H9 (cell line): ENCODE measurements around the gene URAD. TPM values are rescaled to one million over a fixed set of nuclear protein-coding genes. Genes with fewer than 3 reads are reported as not detected.
A peak's percentile ranks its signal among the peaks of the same experiment; 100 is the strongest.

Source experiments
- DNase-seq: peaks from one replicate; pipeline ENCODE4 v3.0.0-alpha.2; 2017
- H2AFZ ChIP-seq: one replicate; pipeline ENCODE4 v1.6.1; 2013; ENCODE audit warnings: mild to moderate bottlenecking, low read length, control low read depth, moderate library complexity
- H2AK5ac ChIP-seq: 2 replicates; pipeline ENCODE4 v1.6.1; 2013; ENCODE audit warnings: low read length, control low read depth, mixed read lengths; ENCODE audit not compliant: insufficient read length
- H2BK120ac ChIP-seq: one replicate; pipeline ENCODE4 v1.6.1; 2013; ENCODE audit warnings: low read depth, mild to moderate bottlenecking, low read length, control low read depth, inconsistent platforms; ENCODE audit not compliant: poor library complexity, severe bottlenecking
- H2BK12ac ChIP-seq: 2 replicates; pipeline ENCODE4 v1.6.1; 2013; ENCODE audit warnings: low read length, control low read depth, mixed read lengths, low read depth; ENCODE audit not compliant: insufficient read length
- H2BK15ac ChIP-seq: 2 replicates; pipeline ENCODE4 v1.6.1; 2013; ENCODE audit warnings: low read depth, low read length, control low read depth
- H2BK20ac ChIP-seq: one replicate; pipeline ENCODE4 v1.6.1; 2013; ENCODE audit warnings: low read depth, mild to moderate bottlenecking, low read length, control low read depth, inconsistent platforms; ENCODE audit not compliant: poor library complexity, severe bottlenecking
- H2BK5ac ChIP-seq: 2 replicates; pipeline ENCODE4 v1.6.1; 2013; ENCODE audit warnings: low read length, control low read depth, mixed read lengths; ENCODE audit not compliant: insufficient read length
- H3K14ac ChIP-seq: 2 replicates; pipeline ENCODE4 v1.6.1; 2013; ENCODE audit warnings: low read length, control low read depth; ENCODE audit not compliant: insufficient read depth
- H3K18ac ChIP-seq: 2 replicates; pipeline ENCODE4 v1.6.1; 2013; ENCODE audit warnings: low read depth, mild to moderate bottlenecking, mixed read lengths, low read length, control low read depth; ENCODE audit not compliant: insufficient read length
- H3K23ac ChIP-seq: 2 replicates; pipeline ENCODE4 v1.6.1; 2013; ENCODE audit warnings: low read length, control low read depth, mixed read lengths, low read depth; ENCODE audit not compliant: insufficient read length
- H3K23me2 ChIP-seq: 2 replicates; pipeline ENCODE4 v1.6.1; 2013; ENCODE audit warnings: low read depth, mild to moderate bottlenecking, mixed read lengths, low read length, control low read depth; ENCODE audit not compliant: insufficient read length, poor library complexity, severe bottlenecking
- H3K27ac ChIP-seq: 2 replicates; pipeline ENCODE4 v1.5.1; 2013; ENCODE audit warnings: low read length, control low read depth, mixed read lengths, low read depth; ENCODE audit not compliant: insufficient read length
- H3K27me3 ChIP-seq: 2 replicates; pipeline ENCODE4 v1.6.1; 2013; ENCODE audit warnings: low read length, control low read depth, inconsistent platforms; ENCODE audit not compliant: insufficient read depth
- H3K4ac ChIP-seq: 2 replicates; pipeline ENCODE4 v1.6.1; 2013; ENCODE audit warnings: low read depth, mild to moderate bottlenecking, control low read depth, inconsistent platforms, low read length, moderate library complexity
- H3K4me1 ChIP-seq: 2 replicates; pipeline ENCODE4 v1.6.1; 2013; ENCODE audit warnings: low read length, control low read depth, inconsistent platforms; ENCODE audit not compliant: insufficient read depth
- H3K4me2 ChIP-seq: 2 replicates; pipeline ENCODE4 v1.6.1; 2013; ENCODE audit warnings: low read length, control low read depth, mixed read lengths; ENCODE audit not compliant: insufficient read length, insufficient read depth
- H3K56ac ChIP-seq: 2 replicates; pipeline ENCODE4 v1.6.1; 2013; ENCODE audit warnings: low read depth, mild to moderate bottlenecking, mixed read lengths, low read length, control low read depth; ENCODE audit not compliant: insufficient read length
- H3K79me1 ChIP-seq: 2 replicates; pipeline ENCODE4 v1.6.1; 2013; ENCODE audit warnings: low read depth, mild to moderate bottlenecking, moderate library complexity, low read length, control low read depth, inconsistent platforms; ENCODE audit not compliant: insufficient read depth, poor library complexity, severe bottlenecking
- H3K79me2 ChIP-seq: 2 replicates; pipeline ENCODE4 v1.6.1; 2013; ENCODE audit warnings: low read length, control low read depth, inconsistent platforms; ENCODE audit not compliant: insufficient read depth
- H3K9ac ChIP-seq: 2 replicates; pipeline ENCODE4 v1.6.1; 2013; ENCODE audit warnings: low read length, control low read depth, mixed read lengths; ENCODE audit not compliant: insufficient read length; ENCODE audit errors: extremely low read depth
- H3K9me3 ChIP-seq: one replicate; pipeline ENCODE4 v1.6.1; 2013; ENCODE audit warnings: low read depth, low read length, inconsistent platforms; ENCODE audit not compliant: control insufficient read depth
- H3T11ph ChIP-seq: one replicate; pipeline ENCODE4 v1.6.1; 2013; ENCODE audit warnings: mild to moderate bottlenecking, low read length, control low read depth, inconsistent platforms
- H4K20me1 ChIP-seq: one replicate; pipeline ENCODE4 v1.6.1; 2013; ENCODE audit not compliant: control insufficient read depth, insufficient read length, insufficient read depth
- H4K5ac ChIP-seq: 2 replicates; pipeline ENCODE4 v1.6.1; 2013; ENCODE audit warnings: low read depth, mild to moderate bottlenecking, mixed read lengths, low read length, control low read depth; ENCODE audit not compliant: insufficient read length
- H4K8ac ChIP-seq: replicated peaks from 2 replicates; pipeline ENCODE4 v1.6.1; 2013; ENCODE audit warnings: low read length, control low read depth, mixed read lengths, low read depth; ENCODE audit not compliant: insufficient read length
- H4K91ac ChIP-seq: 2 replicates; pipeline ENCODE4 v1.6.1; 2013; ENCODE audit warnings: low read depth, mild to moderate bottlenecking, moderate library complexity, mixed read lengths, low read length, control low read depth; ENCODE audit not compliant: insufficient read length
- H3K27ac Mint-ChIP-seq, 3 experiments: 2 replicates in 2 of 3; 3 replicates in 1 of 3; pipeline ENCODE4 v1.8.0; 2020 to 2021; ENCODE audit warnings: mixed read lengths in 3 of 3, mild to moderate bottlenecking in 1 of 3, moderate library complexity in 1 of 3
- H3K27me3 Mint-ChIP-seq: 2 replicates; pipeline ENCODE4 v1.8.0; 2021; ENCODE audit warnings: low read depth, mild to moderate bottlenecking, moderate library complexity, mixed read lengths
- H3K36me3 Mint-ChIP-seq, 3 experiments: 2 replicates in 2 of 3; 3 replicates in 1 of 3; pipeline ENCODE4 v1.8.0; 2020 to 2021; ENCODE audit warnings: low read depth in 3 of 3, mixed read lengths in 3 of 3; ENCODE audit not compliant: insufficient read depth in 1 of 3
- H3K4me1 Mint-ChIP-seq, 2 experiments: 2 replicates each; pipeline ENCODE4 v1.8.0; 2020; ENCODE audit warnings: mixed read lengths in 2 of 2
- H3K4me3 Mint-ChIP-seq, 2 experiments: 2 replicates in 1 of 2; 3 replicates in 1 of 2; pipeline ENCODE4 v1.8.0; 2020 to 2021; ENCODE audit warnings: mild to moderate bottlenecking in 2 of 2, mixed read lengths in 2 of 2, moderate library complexity in 1 of 2
- H3K9me3 Mint-ChIP-seq, 2 experiments: 2 replicates in 1 of 2; 3 replicates in 1 of 2; pipeline ENCODE4 v1.8.0; 2020; ENCODE audit warnings: mild to moderate bottlenecking in 2 of 2, mixed read lengths in 2 of 2, moderate library complexity in 1 of 2
- WGBS: extraction: QIAGEN DNeasy Blood & Tissue Kit; methylation state at CpG from one replicate; pipeline ENCODE4 v1.1.7; 2013; ENCODE audit warnings: missing lambda C conversion rate, low lambda C conversion rate, mixed read lengths; ENCODE audit not compliant: insufficient read length; ENCODE audit errors: extremely low coverage; 5-methylcytosine and 5-hydroxymethylcytosine counted together
- total RNA-seq: library from RNA; stranded (reverse); gene quantifications from 2 replicates; pipeline ENCODE4 v1.2.1, GENCODE V29; 2021
- TF ChIP-seq, protein P1 (sequence below): fragments of 200-600 bp; sonication (generic); conservative IDR thresholded peaks from 3 replicates; pipeline ENCODE4 v1.8.0; 2021; ENCODE audit warnings: antibody characterized with exemption, mild to moderate bottlenecking

The URAD gene
- total RNA-seq, 1 experiment from 2014 or later, result not detected

GRCh38 chr13:27997904-27998522, 9.5 kb upstream of the URAD start:
- Histone ChIP-seq H3K4ac (no peak overlapping the region), H2BK12ac (no peak overlapping the region), H3K23me2 (no peaks in the 10 kb centered on the region), H3T11ph (no peak overlapping the region), H3K23ac (no peak overlapping the region), H3K18ac (no peak overlapping the region), H2BK120ac (no peak overlapping the region), H3K9me3 (no peaks in the 10 kb centered on the region), H3K14ac (no peak overlapping the region), H3K9ac (no peak overlapping the region), H2AFZ (no peak overlapping the region), H4K91ac (no peak overlapping the region), H4K8ac (no peak overlapping the region), H3K79me2 (no peaks in the 10 kb centered on the region), H4K5ac (no peak overlapping the region), H3K4me2 (no peak overlapping the region), H2AK5ac (no peak overlapping the region), H3K27ac (no peak overlapping the region), H2BK5ac (no peak overlapping the region), H3K27me3 (no peaks in the 10 kb centered on the region), H4K20me1 (no peaks in the 10 kb centered on the region), H3K4me1 (no peaks in the 10 kb centered on the region), H3K79me1 (no peaks in the 10 kb centered on the region), H3K56ac (no peak overlapping the region), H2BK15ac (no peak overlapping the region), H2BK20ac (no peak overlapping the region)
- DNase-seq, result peak; percentile 76
- Mint-ChIP-seq H3K4me1 (peaks cover 6 to 11% of the 10 kb centered on the region in 2 experiments), H3K27me3 (peaks cover 49% of the 10 kb centered on the region), H3K36me3 (no peaks in the 10 kb centered on the region), H3K4me3 (no peak overlapping the region), H3K9me3 (no peaks in the 10 kb centered on the region; a peak in 1 of 5 replicates), H3K27ac (peak overlapping the region in 1 of 3 experiments; percentile 67; a peak in 1 of 7 replicates)
- TF ChIP-seq, protein P1, sequence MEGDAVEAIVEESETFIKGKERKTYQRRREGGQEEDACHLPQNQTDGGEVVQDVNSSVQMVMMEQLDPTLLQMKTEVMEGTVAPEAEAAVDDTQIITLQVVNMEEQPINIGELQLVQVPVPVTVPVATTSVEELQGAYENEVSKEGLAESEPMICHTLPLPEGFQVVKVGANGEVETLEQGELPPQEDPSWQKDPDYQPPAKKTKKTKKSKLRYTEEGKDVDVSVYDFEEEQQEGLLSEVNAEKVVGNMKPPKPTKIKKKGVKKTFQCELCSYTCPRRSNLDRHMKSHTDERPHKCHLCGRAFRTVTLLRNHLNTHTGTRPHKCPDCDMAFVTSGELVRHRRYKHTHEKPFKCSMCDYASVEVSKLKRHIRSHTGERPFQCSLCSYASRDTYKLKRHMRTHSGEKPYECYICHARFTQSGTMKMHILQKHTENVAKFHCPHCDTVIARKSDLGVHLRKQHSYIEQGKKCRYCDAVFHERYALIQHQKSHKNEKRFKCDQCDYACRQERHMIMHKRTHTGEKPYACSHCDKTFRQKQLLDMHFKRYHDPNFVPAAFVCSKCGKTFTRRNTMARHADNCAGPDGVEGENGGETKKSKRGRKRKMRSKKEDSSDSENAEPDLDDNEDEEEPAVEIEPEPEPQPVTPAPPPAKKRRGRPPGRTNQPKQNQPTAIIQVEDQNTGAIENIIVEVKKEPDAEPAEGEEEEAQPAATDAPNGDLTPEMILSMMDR, result peak; percentile 77
- WGBS, result no CpG with 5 or more reads among the region's 7 CpGs
